Cardiac muscle cell (in vitro differentiated cells and primary cell): Measurements from ENCODE around the gene EVX2. TPM values are rescaled to one million over a fixed set of nuclear protein-coding genes. Genes with fewer than 3 reads are reported as not detected.

Experiments used
- DNase-seq, 2 donors: peaks; one replicate each; pipeline versions ENCODE4 v3.0.0 to v3.0.0-alpha.2; 2010 to 2017; ENCODE audit warnings: low read depth in 1 of 2, low spot score in 1 of 2
- H3K27ac ChIP-seq: fragments of 200-600 bp; sonication (generic); 2 replicates; pipeline ENCODE4 v1.5.1; 2016
- H3K27me3 ChIP-seq: fragments of 200-600 bp; sonication (generic); 2 replicates; pipeline ENCODE4 v1.6.0; 2016; ENCODE audit warnings: control low read depth
- H3K36me3 ChIP-seq: fragments of 200-600 bp; sonication (generic); 2 replicates; pipeline ENCODE4 v1.5.1; 2016; ENCODE audit warnings: control low read depth
- H3K4me1 ChIP-seq: fragments of 200-600 bp; sonication (generic); 2 replicates; pipeline ENCODE4 v1.8.1; 2017; ENCODE audit warnings: low read depth, mild to moderate bottlenecking, mixed run types
- H3K4me3 ChIP-seq: fragments of 200-600 bp; sonication (generic); 2 replicates; pipeline ENCODE4 v1.5.1; 2016; ENCODE audit warnings: mild to moderate bottlenecking
- H3K9me3 ChIP-seq: fragments of 200-600 bp; sonication (generic); 2 replicates; pipeline ENCODE4 v1.5.1; 2017; ENCODE audit warnings: low read depth, mild to moderate bottlenecking, control low read depth
- CTCF ChIP-seq: IDR thresholded peaks from 2 replicates; pipeline ENCODE4 v1.5.1; 2012; ENCODE audit warnings: low read depth, mild to moderate bottlenecking, low read length
- polyA plus RNA-seq: library from polyadenylated mRNA; unstranded; fragments of >200 nt; fragmentation: Nextera tagmentation; extraction: Ambion mirVana; gene quantifications from 2 replicates; pipeline ENCODE4 v1.2.1, GENCODE V29; 2016
- total RNA-seq: library from RNA; depleted of rRNA; stranded (reverse); fragments of >200 nt; gene quantifications from 2 replicates; pipeline ENCODE4 v1.2.3, GENCODE V29; 2016

EVX2 gene
- total and polyA plus RNA-seq, 2 experiments from 2014 or later, result 0.06 to 0.28 TPM

- Histone ChIP-seq H3K36me3 (no peaks in the 10 kb centered on the region), H3K4me3 (no peak overlapping the region), H3K4me1 (no peaks in the 10 kb centered on the region), H3K27me3 (peaks cover 100% of the 10 kb centered on the region), H3K9me3 (no peaks in the 10 kb centered on the region), H3K27ac (no peak overlapping the region)
- no peak for DNase-seq
- TF ChIP-seq CTCF, result no peak
These were observed 11.7 kb upstream of the EVX2 start for GRCh38 chr2:176095421-176095820.

GRCh38 chr2:176094349-176094748, 10.6 kb upstream of the EVX2 start:
- no peaks in the 10 kb centered on the region for H3K9me3 ChIP-seq
- no peak for TF ChIP-seq CTCF
- peaks cover 100% of the 10 kb centered on the region for H3K27me3 ChIP-seq
- no peak overlapping the region for H3K27ac ChIP-seq
- H3K36me3 ChIP-seq, result no peaks in the 10 kb centered on the region
- H3K4me1 ChIP-seq, result no peaks in the 10 kb centered on the region
- no peak for DNase-seq
- no peak overlapping the region for H3K4me3 ChIP-seq

- peaks cover 100% of the 10 kb centered on the region for H3K27me3 ChIP-seq
- no peaks in the 10 kb centered on the region for H3K9me3 ChIP-seq
- no peak for TF ChIP-seq CTCF
- H3K4me3 ChIP-seq, result no peak overlapping the region
- H3K4me1 ChIP-seq, result no peaks in the 10 kb centered on the region
- no peak for DNase-seq
- no peak overlapping the region for H3K27ac ChIP-seq
- no peaks in the 10 kb centered on the region for H3K36me3 ChIP-seq
These were observed 10.1 kb upstream of the EVX2 start for GRCh38 chr2:176093898-176094249.

- H3K27me3 ChIP-seq, result peaks cover 100% of the 10 kb centered on the region
- no peak for DNase-seq
These were observed 9.6 kb upstream of the EVX2 start for GRCh38 chr2:176093145-176093897.

GRCh38 chr2:176092270-176093144, 8.7 kb upstream of the EVX2 start, which contains the start of gene HOXD13:
Gene HOXD13, plus strand, starts transcription at chr2:176092721. Its CDS starts 170 bp downstream, at chr2:176092891.
- peak in 1 of 2 donors; percentile 55 for DNase-seq
- TF ChIP-seq CTCF, result no peak
- Histone ChIP-seq H3K4me3 (peak within 1 kb of the TSS; percentile 26), H3K27me3 (peaks cover 100% of the 10 kb centered on the region), H3K27ac (no peak within 1 kb of the TSS), H3K36me3 (no peaks in the 10 kb centered on the region), H3K9me3 (no peaks in the 10 kb centered on the region), H3K4me1 (no peaks in the 10 kb centered on the region)

More at GRCh38 chr2:176093145-176093897, 9.6 kb upstream of the EVX2 start:
- peak overlapping the region; percentile 26 for H3K4me3 ChIP-seq
- no peaks in the 10 kb centered on the region for H3K4me1 ChIP-seq
- H3K27ac ChIP-seq, result no peak overlapping the region
- no peak for TF ChIP-seq CTCF
- no peaks in the 10 kb centered on the region for H3K36me3 ChIP-seq
- H3K9me3 ChIP-seq, result no peaks in the 10 kb centered on the region
